C4-2B (cell line): Measurements from ENCODE around the gene AHR.

Experiments
- CTCF ChIP-seq: fragments of 450-650 bp; conservative IDR thresholded peaks from 2 replicates; pipeline ENCODE4 v1.5.1; 2017; ENCODE audit warnings: mild to moderate bottlenecking
- ZFX ChIP-seq: fragments of 450-650 bp; IDR thresholded peaks from 2 replicates; pipeline ENCODE4 v1.6.1; 2017

- no peak for TF ChIP-seq CTCF
- no peak for TF ChIP-seq ZFX
Observed at GRCh38 chr7:17340655-17341054, 42.2 kb downstream of the AHR start.
